Ishikawa (cell line): ENCODE results near the gene ST6GALNAC3.

Experiments
- CEBPB ChIP-seq: IDR thresholded peaks from 2 replicates; pipeline ENCODE4 v1.6.1; 2012
- CREB1 ChIP-seq: IDR thresholded peaks from 2 replicates; pipeline ENCODE4 v1.6.1; 2012; ENCODE audit warnings: low read depth
- EGR1 ChIP-seq: IDR thresholded peaks from 2 replicates; pipeline ENCODE4 v1.6.1; 2012
- EP300 ChIP-seq: IDR thresholded peaks from 2 replicates; pipeline ENCODE4 v1.6.1; 2012; ENCODE audit warnings: borderline replicate concordance
- FOXM1 ChIP-seq: IDR thresholded peaks from 2 replicates; pipeline ENCODE4 v1.6.1; 2012; ENCODE audit warnings: low read depth, borderline replicate concordance
- MAX ChIP-seq: IDR thresholded peaks from 2 replicates; pipeline ENCODE4 v1.6.1; 2012
- RAD21 ChIP-seq: IDR thresholded peaks from 2 replicates; pipeline ENCODE4 v1.6.1; 2012; ENCODE audit warnings: low read depth
- REST ChIP-seq: IDR thresholded peaks from 2 replicates; pipeline ENCODE4 v1.6.1; 2012; ENCODE audit warnings: low read depth, mild to moderate bottlenecking
- TAF1 ChIP-seq: IDR thresholded peaks from 2 replicates; pipeline ENCODE4 v1.6.1; 2012; ENCODE audit warnings: low read depth, mild to moderate bottlenecking
- TCF12 ChIP-seq: IDR thresholded peaks from 2 replicates; pipeline ENCODE4 v1.6.1; 2012; ENCODE audit warnings: low read depth
- TEAD4 ChIP-seq: IDR thresholded peaks from 2 replicates; pipeline ENCODE4 v1.6.1; 2012
- USF1 ChIP-seq: IDR thresholded peaks from 2 replicates; pipeline ENCODE4 v1.6.1; 2012
- YY1 ChIP-seq: IDR thresholded peaks from 2 replicates; pipeline ENCODE4 v1.6.1; 2012; ENCODE audit warnings: low read depth

DNA sequence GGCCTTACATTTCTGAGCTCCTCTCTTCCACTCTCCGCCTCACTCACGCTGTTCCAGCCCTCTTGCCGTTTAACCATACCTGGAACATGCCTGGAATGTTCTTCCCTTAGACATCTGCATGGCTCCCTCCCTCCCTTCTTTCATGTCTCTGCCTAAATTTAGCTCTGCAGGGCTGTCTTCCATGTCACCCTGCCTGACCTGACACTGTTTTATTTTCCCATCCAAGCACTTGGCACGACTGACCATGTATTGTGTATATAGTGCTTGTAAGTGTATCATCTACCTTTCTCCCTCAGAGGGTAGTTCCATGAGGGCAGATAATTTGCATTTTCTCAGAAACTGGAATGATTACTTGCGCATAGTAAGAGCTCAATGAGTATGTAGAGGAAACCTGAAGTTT is 47.3 kb downstream of the ST6GALNAC3 start:
- TF ChIP-seq REST (no peak), TAF1 (no peak), MAX (no peak), EGR1 (no peak), TEAD4 (no peak), EP300 (no peak), FOXM1 (no peak), YY1 (no peak), RAD21 (no peak), CREB1 (no peak), TCF12 (no peak), CEBPB (no peak), USF1 (no peak)
